Type B pancreatic cell (in vitro differentiated cells): ENCODE data around the gene HSPA9. TPM values are rescaled to one million over a fixed set of nuclear protein-coding genes. Genes with fewer than 3 reads are reported as not detected.

ENCODE experiments used
- DNase-seq: peaks from one replicate; pipeline ENCODE4 v3.0.0; 2021; ENCODE audit warnings: mixed read lengths; ENCODE audit not compliant: unreplicated experiment; ENCODE audit errors: extremely low spot score
- H3K27ac Mint-ChIP-seq: 2 replicates; pipeline ENCODE4 v1.8.0; 2021; ENCODE audit warnings: mild to moderate bottlenecking, mixed read lengths
- H3K27me3 Mint-ChIP-seq: 2 replicates; pipeline ENCODE4 v1.8.0; 2021; ENCODE audit warnings: mixed read lengths
- H3K36me3 Mint-ChIP-seq: 2 replicates; pipeline ENCODE4 v1.8.0; 2021; ENCODE audit warnings: mixed read lengths
- H3K4me1 Mint-ChIP-seq: one replicate; pipeline ENCODE4 v1.8.0; 2021; ENCODE audit warnings: mixed read lengths; ENCODE audit not compliant: unreplicated experiment
- H3K4me3 Mint-ChIP-seq: 2 replicates; pipeline ENCODE4 v1.8.0; 2021; ENCODE audit warnings: mild to moderate bottlenecking, mixed read lengths
- H3K9me3 Mint-ChIP-seq: 2 replicates; pipeline ENCODE4 v1.8.0; 2021; ENCODE audit warnings: mixed read lengths
- total RNA-seq: library from RNA; stranded (reverse); gene quantifications from 2 replicates; pipeline ENCODE4 v1.2.1, GENCODE V29; 2021; ENCODE audit warnings: low replicate concordance
- TF ChIP-seq, protein P1 (sequence below): fragments of 200-600 bp; sonication (generic); conservative IDR thresholded peaks from 2 replicates; pipeline ENCODE4 v1.5.0; 2021; ENCODE audit warnings: antibody characterized with exemption, mild to moderate bottlenecking

Gene HSPA9
- total RNA-seq, 1 donor from 2014 or later = 238 TPM

DNA sequence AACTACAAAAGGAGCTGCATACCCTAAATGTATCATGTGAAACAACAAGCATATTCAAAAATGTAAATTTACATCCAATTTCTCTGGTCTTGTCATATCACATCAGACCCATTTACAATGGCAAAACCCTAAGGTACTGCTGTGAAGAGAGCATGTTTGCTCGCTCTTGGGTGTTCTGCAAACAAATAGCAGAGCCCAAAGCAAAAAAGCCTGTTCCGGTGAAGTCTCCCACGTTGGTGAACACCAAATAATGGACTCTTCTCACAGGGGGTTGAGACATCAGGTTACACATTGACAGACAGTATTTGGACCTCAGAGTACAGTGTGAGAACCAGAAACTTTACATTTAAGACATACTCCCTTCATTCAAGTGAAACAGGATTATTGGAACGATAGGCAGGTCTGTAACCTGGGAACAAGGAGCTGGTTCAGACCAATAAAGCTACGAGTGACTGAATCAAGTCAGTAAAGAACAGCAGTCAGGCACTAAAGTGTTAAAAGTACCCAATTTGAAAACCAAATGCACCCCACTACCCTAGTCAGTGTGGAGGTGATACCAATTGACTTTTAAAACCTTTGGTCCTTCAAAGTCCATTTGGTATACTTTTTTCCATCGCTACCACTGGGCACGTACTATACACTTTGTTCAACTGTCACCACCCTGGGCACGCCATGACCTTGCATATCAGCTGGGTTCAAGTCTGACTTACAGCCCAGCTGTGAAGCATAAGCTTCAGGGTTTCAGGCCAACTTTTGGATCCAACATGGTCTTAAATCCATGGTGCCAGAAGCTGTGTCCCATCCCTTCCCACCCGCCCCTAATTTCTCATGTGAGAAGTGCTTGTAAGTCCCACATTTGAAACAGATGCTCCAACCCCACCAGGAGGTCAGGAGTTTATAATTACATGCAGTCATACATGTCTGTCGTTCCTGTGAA is 68.6 kb downstream of the HSPA9 start:
- Mint-ChIP-seq H3K27me3 (no peaks in the 10 kb centered on the region), H3K36me3 (peaks cover 21% of the 10 kb centered on the region), H3K27ac (no peak overlapping the region)

DNA sequence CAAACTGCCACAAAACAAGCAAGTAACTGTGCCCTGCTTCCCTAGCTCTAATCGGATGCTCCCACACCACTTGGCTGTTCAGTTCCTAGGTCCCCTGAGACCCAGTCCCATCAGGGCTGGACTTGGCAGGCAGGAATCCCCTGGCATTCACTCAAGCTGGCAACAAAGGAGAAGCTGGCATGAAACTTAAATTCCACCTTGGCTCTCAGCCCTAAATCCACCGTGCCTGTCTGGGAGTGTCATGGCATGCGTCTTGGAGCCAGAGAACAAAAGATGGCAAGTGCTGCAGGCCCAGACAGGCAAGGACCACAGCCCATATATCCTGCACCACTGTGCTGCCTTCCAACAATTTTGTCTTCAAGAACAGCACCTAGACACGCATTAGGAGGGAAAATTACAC is 70.4 kb downstream of the HSPA9 start:
- Mint-ChIP-seq H3K9me3 (no peaks in the 10 kb centered on the region), H3K4me3 (no peak overlapping the region), H3K27ac (peak overlapping the region; percentile 59), H3K36me3 (peaks cover 12% of the 10 kb centered on the region), H3K27me3 (no peaks in the 10 kb centered on the region), H3K4me1 (peaks cover 6% of the 10 kb centered on the region)
- DNase-seq = no peak
- TF ChIP-seq, protein P1, sequence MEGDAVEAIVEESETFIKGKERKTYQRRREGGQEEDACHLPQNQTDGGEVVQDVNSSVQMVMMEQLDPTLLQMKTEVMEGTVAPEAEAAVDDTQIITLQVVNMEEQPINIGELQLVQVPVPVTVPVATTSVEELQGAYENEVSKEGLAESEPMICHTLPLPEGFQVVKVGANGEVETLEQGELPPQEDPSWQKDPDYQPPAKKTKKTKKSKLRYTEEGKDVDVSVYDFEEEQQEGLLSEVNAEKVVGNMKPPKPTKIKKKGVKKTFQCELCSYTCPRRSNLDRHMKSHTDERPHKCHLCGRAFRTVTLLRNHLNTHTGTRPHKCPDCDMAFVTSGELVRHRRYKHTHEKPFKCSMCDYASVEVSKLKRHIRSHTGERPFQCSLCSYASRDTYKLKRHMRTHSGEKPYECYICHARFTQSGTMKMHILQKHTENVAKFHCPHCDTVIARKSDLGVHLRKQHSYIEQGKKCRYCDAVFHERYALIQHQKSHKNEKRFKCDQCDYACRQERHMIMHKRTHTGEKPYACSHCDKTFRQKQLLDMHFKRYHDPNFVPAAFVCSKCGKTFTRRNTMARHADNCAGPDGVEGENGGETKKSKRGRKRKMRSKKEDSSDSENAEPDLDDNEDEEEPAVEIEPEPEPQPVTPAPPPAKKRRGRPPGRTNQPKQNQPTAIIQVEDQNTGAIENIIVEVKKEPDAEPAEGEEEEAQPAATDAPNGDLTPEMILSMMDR = no peak

More for the DNA sequence above, 68.6 kb downstream of the HSPA9 start:
- no peak for DNase-seq
- TF ChIP-seq, protein P1 = no peak
- Mint-ChIP-seq H3K4me1 (peaks cover 6% of the 10 kb centered on the region), H3K9me3 (no peaks in the 10 kb centered on the region), H3K4me3 (no peak overlapping the region)

Other genes with a start within 250 kb of the HSPA9 start
- gene CDC25C, start 243.6 kb downstream of the HSPA9 start, total RNA-seq = 4.1 and 17.2 TPM in 2 replicates
- gene FAM53C, start 237.1 kb downstream of the HSPA9 start, total RNA-seq = 48.2 and 56.4 TPM in 2 replicates
- gene KDM3B, start 222.7 kb downstream of the HSPA9 start, total RNA-seq = 88.8 and 97.7 TPM in 2 replicates
- 7.8 and 31.0 TPM in 2 replicates for gene REEP2, start 136.3 kb downstream of the HSPA9 start, total RNA-seq
- gene EGR1, start 109.9 kb downstream of the HSPA9 start, total RNA-seq = 64.4 and 283 TPM in 2 replicates
- 80.0 and 94.8 TPM in 2 replicates for gene ETF1, start 32.2 kb downstream of the HSPA9 start, total RNA-seq
- gene CTNNA1, start 178.0 kb upstream of the HSPA9 start, total RNA-seq = 371 and 498 TPM in 2 replicates